IPS-18c (cell line): ENCODE measurements around the gene SLC24A3.

ENCODE experiments used
- H3K4me3 ChIP-seq: 2 replicates; pipeline ENCODE4 v1.7.0; 2013; ENCODE audit warnings: low read depth, mild to moderate bottlenecking, low read length, moderate library complexity; ENCODE audit not compliant: insufficient read depth
- H3K9me3 ChIP-seq: one replicate; pipeline ENCODE4 v1.6.1; 2013; ENCODE audit warnings: mild to moderate bottlenecking, low read length, moderate library complexity; ENCODE audit not compliant: control insufficient read depth, insufficient read depth

The SLC24A3 gene

DNA sequence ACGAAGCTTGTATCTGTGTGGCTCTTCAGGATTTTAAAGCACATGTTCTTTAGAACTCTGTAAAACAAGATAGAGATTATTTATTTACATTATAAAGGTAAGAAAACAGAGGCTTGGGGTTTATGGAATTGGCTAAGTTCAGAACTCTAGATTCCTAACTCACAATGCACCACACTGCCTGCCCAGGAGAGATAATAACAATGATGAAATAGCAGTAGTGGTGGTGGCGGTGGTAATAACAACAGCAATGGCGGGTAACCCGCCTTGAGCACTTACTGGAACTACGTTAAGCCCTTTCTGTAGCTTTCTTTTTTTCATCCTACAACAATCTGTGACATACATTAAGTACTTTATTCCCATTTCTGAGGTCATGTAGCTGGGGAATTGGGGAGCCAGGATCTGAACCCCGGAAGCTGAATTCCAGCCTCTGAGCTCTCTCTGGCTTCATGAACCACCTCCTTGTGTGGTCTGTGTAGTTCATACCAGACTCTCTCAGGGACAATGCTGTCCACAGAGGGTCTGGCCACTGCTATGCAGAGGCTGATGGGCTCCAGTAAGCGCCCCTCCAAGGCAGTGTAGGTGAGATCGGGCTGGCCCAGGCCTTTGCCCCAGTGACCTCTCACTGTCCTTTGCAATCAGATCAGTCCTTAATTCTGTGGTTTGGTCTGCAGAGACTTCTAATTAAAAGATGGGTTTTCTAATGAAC, 260.9 kb downstream of the SLC24A3 start:
- Histone ChIP-seq H3K9me3 (no peaks in the 10 kb centered on the region), H3K4me3 (no peak overlapping the region)

- no peak overlapping the region for H3K4me3 ChIP-seq
- no peaks in the 10 kb centered on the region for H3K9me3 ChIP-seq
Observed at GRCh38 chr20:19473922-19474286, 261.5 kb downstream of the SLC24A3 start.

- H3K9me3 ChIP-seq: no peaks in the 10 kb centered on the region
- no peak overlapping the region for H3K4me3 ChIP-seq
Observed at GRCh38 chr20:19478320-19478895, 266.0 kb downstream of the SLC24A3 start.

DNA sequence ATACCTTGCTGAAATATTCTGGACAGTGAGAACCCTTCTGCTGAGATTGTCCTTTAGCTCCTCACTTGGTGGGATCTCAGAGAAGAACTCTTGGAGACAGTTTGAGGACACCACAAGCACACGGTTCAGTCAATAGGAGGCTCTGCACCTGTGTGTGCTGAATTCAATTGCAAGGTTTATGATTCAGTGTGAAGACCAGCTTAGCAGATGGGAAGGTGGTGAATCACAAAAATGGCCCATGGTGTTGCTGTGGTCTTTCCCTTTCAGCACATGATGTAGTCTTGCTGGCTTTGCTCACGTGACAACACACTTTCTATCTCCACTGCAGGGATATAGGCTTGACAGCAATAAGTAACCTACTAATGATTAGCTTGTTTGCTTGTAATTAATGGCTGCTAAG, 270.3 kb downstream of the SLC24A3 start:
- H3K4me3 ChIP-seq: no peak overlapping the region
- no peaks in the 10 kb centered on the region for H3K9me3 ChIP-seq

GRCh38 chr20:19483309-19483708, 270.9 kb downstream of the SLC24A3 start:
- Histone ChIP-seq H3K4me3 (no peak overlapping the region), H3K9me3 (no peaks in the 10 kb centered on the region)

- H3K4me3 ChIP-seq: no peak overlapping the region
- no peaks in the 10 kb centered on the region for H3K9me3 ChIP-seq
Observed at GRCh38 chr20:19486446-19486845, 274.0 kb downstream of the SLC24A3 start.

GRCh38 chr20:19487420-19487819, 275.0 kb downstream of the SLC24A3 start:
- Histone ChIP-seq H3K4me3 (no peak overlapping the region), H3K9me3 (no peaks in the 10 kb centered on the region)

GRCh38 chr20:19491241-19491640, 278.8 kb downstream of the SLC24A3 start:
- Histone ChIP-seq H3K9me3 (peaks cover 5% of the 10 kb centered on the region), H3K4me3 (no peak overlapping the region)

GRCh38 chr20:19492116-19492515, 279.7 kb downstream of the SLC24A3 start:
- H3K9me3 ChIP-seq: peaks cover 5% of the 10 kb centered on the region
- no peak overlapping the region for H3K4me3 ChIP-seq

GRCh38 chr20:19492687-19493336, 280.4 kb downstream of the SLC24A3 start:
- peaks cover 5% of the 10 kb centered on the region for H3K9me3 ChIP-seq
- no peak overlapping the region for H3K4me3 ChIP-seq

DNA sequence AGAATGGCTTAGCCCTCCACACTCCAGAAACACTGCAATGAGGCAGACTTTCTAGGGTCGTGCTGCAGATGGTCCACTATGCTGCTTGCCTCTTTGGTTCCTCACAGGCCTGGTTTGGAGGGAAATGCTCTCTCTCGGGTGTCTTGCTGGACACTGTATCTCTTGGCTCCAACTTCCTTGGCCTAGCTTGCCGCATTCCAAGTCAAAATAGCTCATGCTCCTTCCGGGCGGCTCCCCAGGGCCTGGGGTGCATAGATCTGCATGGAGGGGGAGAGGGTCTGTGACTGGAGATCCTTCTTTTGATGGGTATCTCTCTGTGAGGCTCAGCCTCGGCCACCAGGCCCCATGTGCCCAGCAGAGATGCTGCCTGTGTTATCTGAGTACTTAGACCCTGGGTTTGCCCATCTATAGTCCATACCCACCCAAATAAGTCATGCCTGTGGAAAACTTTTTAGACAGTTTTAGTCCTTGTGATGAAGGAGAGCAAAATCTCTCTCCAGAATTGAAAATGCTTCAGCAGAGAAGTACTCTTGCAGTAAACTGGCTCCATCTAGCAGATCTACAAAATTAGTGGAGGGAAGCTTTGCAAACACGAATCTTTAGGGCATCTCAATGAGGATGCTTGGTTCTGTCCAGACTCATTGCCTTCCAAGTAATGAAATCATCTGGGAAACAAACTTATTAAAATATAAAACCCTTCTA, 281.5 kb downstream of the SLC24A3 start:
- Histone ChIP-seq H3K4me3 (no peak overlapping the region), H3K9me3 (peaks cover 5% of the 10 kb centered on the region)

GRCh38 chr20:19495905-19496703, 283.7 kb downstream of the SLC24A3 start:
- Histone ChIP-seq H3K9me3 (peaks cover 5% of the 10 kb centered on the region), H3K4me3 (no peak overlapping the region)

DNA sequence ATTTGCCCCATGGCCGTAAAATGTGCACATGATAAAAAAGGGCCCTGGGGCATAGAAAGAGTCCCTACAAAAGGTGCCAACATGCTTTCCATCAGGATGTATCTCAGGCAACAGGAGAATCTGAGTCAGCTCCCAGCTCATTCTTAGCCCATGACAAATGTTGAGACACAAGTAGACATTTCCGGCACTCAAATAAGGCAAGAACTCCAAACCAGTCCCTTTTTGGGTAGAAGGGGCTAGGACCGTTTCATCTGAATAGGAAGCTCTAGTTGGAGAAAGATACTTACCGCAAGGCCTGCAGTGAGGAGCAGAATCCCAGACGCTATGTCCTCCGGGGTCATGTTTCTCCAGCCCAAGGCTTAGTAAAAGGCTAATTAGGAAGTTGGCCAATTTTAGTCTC, 284.6 kb downstream of the SLC24A3 start:
- Histone ChIP-seq H3K9me3 (peaks cover 5% of the 10 kb centered on the region), H3K4me3 (no peak overlapping the region)

DNA sequence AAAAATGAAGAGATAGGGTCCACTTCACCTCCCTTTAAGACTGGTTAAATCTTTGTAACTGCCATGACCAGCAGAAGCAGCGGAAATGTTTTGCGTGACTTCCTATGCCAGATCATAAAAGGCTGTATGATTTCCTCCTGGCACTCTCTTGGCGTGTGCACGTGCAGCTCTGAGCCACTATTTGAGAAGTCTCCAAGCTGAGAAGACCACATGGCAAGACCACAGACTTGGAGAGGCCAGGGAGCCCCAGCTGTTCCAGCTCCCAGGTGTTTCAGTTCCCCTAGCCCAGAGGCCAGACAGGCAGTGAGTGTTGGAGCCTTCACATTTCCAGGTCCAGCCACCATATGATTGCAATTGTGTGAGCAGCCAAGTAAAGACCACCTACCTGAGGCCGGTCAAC, 286.3 kb downstream of the SLC24A3 start:
- Histone ChIP-seq H3K4me3 (no peak overlapping the region), H3K9me3 (peaks cover 5% of the 10 kb centered on the region)

DNA sequence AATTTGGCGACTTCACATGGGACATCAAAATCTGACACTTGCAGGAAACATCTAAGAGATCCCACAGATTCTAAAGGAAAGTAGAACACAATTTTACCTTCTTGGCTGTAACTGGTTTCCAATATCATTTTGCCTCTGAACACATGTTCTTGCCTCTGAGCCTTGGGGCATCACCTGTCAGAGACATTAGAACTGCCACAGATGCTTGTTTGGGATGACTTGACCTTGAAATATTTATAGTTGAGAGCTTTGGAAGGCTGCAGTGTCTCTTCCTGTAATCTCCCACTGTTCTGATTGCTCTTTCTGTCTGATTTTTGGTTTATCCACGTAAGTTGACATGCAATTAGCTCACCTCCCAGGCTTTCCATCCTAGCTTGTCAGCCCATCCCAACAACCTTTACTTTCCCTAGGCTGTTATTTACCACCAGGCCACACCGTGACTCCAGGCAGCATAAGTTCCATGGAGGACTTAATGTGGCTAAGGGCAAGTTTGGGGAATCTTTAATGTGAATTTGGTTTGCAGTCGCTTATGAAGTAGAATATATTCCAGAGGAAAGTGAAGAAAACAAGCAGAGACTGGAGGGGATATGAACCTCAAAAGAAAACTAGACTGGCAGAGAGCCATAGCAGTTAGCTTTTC, 289.2 kb downstream of the SLC24A3 start:
- Histone ChIP-seq H3K9me3 (no peaks in the 10 kb centered on the region), H3K4me3 (no peak overlapping the region)

GRCh38 chr20:19502169-19502568, 289.7 kb downstream of the SLC24A3 start:
- no peak overlapping the region for H3K4me3 ChIP-seq

GRCh38 chr20:19504251-19504650, 291.8 kb downstream of the SLC24A3 start:
- no peaks in the 10 kb centered on the region for H3K9me3 ChIP-seq
- H3K4me3 ChIP-seq: no peak overlapping the region

More at GRCh38 chr20:19502169-19502568, 289.7 kb downstream of the SLC24A3 start:
- no peaks in the 10 kb centered on the region for H3K9me3 ChIP-seq
